Measurements from ENCODE around the gene CFAP157.

CFAP157 gene

DNA sequence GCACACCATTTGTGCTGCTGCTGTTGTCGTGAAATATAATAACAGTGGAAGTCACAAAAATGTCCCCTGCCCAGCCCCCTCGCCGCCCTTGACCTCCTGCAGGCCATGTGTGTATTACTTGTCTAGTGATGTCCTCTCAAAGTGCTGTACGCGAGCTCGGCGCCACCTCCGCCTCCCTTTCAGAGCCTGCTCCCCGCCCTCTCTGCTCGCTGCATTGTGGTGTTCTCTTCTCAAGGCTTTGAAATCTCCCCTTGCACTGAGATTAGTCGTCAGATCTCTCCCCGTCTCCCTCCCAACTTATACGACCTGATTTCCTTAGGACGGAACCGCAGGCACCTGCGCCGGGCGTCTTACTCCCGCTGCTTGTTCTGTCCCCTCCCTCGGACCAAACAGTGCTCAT is 14.7 kb upstream of the CFAP157 start:
- in situ Hi-C loops (cut with MboI; ENCODE audit: low sequenced_read_pairs): no loop called here

DNA sequence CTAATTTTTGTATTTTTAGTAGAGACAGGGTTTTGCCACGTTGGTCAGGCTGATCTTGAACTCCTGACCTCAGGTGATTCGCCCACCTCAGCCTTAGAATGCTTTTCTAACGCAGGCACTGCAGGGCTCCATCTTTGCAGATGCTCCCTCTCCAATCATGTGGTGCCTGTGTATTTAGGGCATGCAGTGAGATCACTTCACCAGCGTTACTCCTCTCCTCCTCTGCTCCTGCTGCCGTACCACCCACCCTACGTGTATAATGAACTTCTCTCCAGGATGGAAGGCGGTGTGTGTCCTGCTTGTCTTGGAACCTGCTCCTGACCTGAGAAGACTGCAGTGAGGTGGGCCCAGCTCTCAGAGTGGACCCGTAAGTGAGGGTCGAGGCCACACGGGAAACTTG is 13.6 kb upstream of the CFAP157 start:
- in situ Hi-C loops (cut with MboI; ENCODE audit: low sequenced_read_pairs): no loop called here

DNA sequence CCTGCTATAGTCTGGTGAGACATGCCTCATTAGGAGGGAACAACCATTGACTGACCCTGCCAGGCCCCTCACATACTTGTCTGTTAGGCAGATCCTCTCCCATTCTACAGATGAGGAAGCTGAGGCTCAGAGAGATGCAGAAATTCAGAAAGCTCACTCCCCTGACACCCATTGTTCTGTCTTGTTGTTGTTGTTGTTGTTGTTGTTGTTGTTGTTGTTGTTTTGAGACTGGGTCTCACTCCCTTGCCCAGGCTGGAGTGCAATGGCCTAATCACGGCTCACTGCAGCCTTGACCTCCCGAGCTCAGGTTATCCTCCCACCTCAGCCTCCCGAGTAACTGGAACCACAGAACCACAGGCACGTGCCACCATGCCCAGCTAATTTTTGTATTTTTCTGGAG is 13.1 kb upstream of the CFAP157 start:
- in situ Hi-C loops (cut with MboI; ENCODE audit: low sequenced_read_pairs): no loop called here

DNA sequence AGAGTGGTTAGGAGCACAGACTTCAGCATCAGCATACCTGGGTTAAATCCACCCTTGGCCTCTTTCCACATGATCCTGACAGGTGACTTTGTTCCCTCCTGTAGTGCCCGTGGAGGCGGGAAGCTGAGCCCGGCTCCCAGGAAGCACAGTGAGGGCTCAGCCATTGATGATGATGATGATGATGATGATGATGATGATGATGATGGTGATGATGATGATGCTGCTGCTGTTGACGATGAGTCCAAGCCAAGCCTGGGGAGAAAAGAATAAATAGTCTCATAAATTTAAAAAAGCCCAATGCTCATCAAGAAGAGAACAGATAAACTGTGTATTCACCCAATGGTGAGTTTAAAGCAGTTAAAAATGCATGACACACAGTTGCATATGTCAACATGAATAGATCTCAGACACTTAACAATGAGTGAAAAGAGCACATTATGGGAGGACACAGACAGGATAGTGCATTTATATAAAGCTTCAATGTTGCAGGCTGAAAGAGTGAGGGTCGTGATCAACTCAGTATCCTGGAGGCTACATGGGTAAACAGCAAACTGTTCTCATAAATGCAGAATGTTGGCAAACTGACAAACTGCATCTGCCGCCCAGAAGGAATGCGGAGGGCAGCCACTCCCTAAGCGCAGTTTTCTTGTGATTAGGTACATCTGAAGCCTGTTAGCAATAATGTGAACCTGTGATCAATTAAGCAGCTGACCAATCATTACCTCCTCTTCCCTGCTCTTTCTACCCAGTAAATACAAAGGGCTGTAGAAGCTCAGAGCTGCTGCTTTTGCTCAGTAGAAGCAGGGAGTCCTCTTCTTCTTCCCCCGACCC is 11.7 kb upstream of the CFAP157 start:
- in situ Hi-C loops (cut with MboI; ENCODE audit: low sequenced_read_pairs): no loop called here

DNA sequence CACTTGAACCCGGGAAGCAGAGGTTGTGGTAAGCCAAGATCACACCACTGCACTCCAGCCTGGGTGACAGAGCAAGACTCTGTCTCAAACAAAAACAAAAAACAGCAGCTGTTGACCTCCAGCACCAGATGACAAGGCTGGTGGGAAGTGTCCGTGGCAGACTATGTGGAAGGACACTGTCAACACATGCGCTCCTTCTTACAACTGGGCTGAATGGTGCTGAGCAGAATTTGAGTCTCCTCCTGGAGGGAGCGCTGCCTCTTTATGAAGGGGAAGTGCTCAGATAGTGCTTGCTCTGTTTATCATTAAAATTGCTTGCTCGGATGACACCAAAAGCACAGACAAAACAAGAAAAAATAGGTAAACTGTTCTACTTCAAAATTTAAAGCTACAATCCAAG is 9.2 kb upstream of the CFAP157 start:
- in situ Hi-C loops (cut with MboI; ENCODE audit: low sequenced_read_pairs): no loop called here

DNA sequence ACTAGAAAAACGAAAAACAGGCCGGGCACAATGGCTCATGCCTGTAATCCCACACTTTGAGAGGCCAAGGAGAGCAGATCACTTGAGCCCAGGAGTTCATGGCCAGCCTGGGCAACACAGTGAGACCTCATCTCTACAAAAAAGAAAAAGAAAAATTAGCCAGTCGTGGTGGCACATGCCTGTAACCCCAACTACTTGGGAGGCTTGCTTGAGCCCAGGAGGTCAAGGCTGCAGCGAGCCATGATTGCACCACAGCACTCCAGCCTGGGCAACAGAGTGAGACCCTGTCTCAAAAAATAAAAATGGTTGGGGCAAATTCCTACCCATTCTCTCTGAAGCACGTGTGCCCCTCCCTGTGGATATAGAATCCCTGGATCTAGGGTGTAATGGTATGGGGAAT is 8.4 kb upstream of the CFAP157 start:
- in situ Hi-C loops (cut with MboI; ENCODE audit: low sequenced_read_pairs): no loop called here

DNA sequence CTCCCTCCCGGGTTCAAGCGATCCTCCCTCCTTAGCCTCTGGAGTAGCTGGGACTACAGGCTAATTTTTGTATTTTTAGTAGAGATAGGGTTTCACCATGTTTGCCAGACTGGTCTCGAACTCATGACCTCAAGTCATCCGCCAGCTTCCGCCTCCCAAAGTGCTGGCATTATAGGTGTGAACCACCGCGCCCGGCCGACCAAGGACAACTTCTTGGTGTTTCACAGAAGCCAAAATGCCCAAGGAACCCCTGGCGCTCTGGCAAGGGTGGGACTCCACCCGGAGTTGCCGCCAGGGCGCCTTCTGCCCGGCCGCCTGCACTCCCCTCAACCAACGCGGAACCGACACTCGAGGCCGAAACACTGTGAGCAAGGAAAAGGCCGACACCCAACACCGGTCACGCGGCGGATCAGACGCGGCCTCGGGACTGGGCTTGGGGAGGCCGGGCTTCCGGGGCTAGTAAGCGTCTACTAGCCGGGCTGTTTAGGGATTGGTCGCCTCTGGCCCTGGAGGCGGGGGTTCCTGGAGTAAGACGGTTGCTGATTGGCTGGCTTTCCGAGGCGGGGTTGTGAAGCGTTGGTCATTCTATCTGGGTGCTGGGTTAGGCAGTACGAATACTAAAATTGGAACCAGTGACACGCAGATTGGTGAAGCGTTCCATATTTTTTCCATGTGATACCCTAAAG is 7.7 kb upstream of the CFAP157 start:
- in situ Hi-C loops (cut with MboI; ENCODE audit: low sequenced_read_pairs): no loop called here

DNA sequence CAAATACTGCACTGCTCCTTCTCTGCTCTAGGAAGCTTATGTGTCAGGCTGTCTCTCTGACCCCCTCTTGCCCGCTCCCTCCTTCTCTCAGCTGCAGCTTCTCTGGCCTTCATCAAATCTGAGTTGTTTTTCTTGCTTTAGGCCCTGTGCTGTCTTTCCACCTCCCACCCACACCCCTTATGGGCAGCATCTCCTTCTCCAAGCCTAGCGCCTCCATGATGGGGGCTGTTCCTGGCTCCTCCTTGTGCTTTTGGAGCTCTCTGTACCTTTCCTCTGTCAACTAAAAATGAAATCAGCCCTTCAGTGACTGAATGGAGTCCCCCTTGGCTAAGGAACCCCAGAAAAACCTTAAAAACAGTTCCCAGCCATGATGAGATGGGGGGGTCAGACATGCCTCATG is 6.6 kb upstream of the CFAP157 start:
- in situ Hi-C loops (cut with MboI; ENCODE audit: low sequenced_read_pairs): no loop called here

DNA sequence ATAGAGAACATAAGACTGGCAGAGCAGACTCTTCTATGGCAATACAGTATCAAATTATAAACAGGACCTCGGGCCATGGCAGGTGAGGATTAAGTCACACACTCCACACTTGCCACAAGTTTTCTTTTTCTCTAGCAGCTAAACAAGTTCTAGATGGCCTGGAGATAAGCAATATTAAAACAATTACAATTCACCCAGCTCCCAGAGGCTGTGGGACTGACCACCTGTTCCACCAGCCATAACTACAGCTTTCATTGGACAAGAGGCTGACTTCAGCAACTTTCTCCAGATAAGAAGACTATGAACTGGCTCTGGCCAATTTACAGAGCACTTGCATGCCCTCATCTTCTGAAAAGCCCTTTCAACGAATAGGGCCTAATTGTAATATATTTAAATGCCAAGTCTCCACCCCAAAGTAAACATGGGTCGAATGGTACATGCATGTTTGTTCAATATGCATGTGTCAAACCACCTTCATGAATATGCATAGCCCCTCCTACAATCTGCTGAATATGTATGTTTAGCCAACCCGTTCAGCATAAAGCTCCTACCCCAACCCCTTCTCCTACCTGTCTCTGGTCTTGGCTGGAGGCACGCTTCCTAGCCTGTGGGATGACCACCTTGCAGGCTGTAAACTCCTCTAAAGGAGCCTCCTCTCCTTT is 6.1 kb upstream of the CFAP157 start:
- in situ Hi-C loops (cut with MboI; ENCODE audit: low sequenced_read_pairs): no loop called here

DNA sequence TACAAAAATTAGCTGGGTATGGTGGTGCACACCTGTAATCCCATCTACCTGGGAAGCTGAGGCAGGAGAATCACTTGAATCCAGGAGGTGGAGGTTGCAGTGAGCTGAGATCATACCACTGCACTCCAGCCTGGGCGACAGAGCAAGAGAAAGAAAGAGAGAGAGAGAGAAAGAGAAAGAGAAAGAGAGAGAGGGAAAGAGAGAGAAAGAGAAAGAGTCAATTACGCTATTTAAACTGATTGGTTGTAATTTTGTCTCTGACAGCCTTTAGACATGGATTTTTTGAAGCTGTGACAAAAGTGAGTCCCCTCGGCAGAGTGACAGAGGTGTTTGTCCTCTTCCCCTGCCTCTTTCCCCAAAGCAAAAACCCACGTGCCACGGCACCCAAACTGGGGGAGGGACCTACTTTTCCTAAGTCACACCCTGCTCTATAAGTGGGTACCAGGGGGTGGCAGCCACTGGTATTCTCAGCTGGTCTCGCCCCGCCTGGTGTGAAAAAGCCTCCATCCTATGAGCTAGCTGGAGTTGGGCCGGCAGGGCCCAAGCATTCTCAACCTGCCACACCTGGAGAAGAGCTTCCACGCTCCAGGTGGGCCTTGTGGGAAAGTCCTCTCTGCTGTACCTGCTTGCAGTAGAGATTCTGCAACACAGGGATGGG is 3.4 kb upstream of the CFAP157 start:
- in situ Hi-C loops (cut with MboI; ENCODE audit: low sequenced_read_pairs): no loop called here

GRCh38 chr9:127705577-127706379 is 1.0 kb upstream of the CFAP157 start:
- in situ Hi-C loops (cut with MboI; ENCODE audit: low sequenced_read_pairs): no loop called here

GRCh38 chr9:127707766-127708165 is 978 bp downstream of the CFAP157 start:
- in situ Hi-C loops (cut with MboI; ENCODE audit: low sequenced_read_pairs): no loop called here

DNA sequence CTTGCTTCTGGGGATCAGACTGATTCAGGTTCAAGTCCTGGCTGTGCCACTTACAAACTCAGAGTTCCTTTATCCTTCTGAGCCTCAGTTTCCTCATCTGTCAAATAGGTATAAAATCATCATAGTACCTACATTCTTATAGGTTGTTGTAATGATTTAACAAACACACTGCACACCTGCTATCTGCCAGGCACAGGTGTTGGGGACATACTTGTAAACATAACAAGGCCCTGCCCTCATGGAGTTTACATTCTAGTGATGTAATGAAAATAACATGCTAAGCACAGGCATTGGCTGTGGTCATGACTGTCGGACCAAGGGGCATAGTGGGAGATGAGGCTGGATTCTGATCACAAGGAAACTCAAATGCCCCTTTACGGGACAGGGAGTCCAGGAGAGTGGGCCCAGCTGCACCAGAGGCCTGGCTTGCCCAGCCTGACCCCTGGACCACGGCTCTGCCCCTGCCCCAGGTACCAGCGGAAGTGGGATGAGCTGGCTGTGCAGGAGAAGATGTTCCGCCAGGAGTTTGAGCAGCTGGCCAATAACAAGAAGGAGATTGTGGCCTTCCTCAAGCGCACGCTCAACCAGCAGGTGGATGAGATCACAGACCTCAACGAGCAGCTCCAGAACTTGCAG is 2.3 kb downstream of the CFAP157 start:
- in situ Hi-C loops (cut with MboI; ENCODE audit: low sequenced_read_pairs): no loop called here

DNA sequence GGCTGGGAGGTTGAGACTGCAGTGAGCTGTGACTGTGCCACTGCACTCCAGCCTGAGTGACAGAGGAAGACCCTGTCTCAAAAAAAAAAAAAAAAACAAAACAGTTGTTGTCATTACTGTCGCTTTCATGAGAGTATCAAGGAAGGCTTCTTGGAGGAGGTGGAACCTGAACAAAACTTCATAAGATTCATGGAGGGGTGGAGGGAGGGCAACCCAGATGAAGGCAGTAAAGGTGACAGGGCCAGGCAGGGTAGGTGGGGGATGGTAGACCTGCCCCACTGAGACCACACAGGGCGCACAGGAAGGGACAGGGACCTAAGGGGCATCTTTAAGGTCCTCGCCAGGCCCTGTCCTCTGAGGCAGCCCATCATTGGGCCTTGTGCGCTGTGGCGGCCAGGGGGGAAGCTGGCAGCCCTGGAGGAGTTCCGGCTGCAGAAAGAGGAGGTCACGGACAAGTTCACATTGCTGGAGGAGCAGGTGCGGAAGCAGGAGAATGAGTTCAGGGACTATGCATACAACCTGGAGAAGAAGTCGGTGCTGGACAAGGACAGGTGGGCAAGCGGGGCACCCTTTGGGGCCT is 3.5 kb downstream of the CFAP157 start:
- in situ Hi-C loops (cut with MboI; ENCODE audit: low sequenced_read_pairs): no loop called here

DNA sequence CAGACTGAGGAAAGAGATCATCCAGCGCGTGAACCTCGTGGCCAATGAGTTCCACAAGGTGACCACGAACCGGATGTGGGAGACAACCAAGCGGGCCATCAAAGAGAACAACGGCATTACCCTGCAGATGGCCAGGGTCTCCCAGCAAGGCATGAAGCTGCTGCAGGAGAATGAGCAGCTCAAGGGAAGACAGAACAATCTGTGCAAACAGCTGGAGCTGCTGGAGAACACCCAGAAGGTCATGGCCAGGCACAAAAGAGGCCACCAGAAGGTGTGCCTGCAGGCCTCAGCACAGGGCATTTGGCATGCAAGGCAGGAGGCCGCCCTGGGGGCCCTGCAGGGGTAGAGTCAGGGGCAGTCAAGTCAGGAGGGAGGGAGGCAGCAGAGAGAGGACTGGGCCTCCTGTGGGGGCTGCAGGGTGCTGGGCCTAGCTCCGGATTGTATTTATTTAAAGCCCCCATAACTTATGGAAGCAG is 4.5 kb downstream of the CFAP157 start:
- in situ Hi-C loops (cut with MboI; ENCODE audit: low sequenced_read_pairs): no loop called here

GRCh38 chr9:127711831-127712274 is 5.1 kb downstream of the CFAP157 start:
- in situ Hi-C loops (cut with MboI; ENCODE audit: low sequenced_read_pairs): no loop called here

DNA sequence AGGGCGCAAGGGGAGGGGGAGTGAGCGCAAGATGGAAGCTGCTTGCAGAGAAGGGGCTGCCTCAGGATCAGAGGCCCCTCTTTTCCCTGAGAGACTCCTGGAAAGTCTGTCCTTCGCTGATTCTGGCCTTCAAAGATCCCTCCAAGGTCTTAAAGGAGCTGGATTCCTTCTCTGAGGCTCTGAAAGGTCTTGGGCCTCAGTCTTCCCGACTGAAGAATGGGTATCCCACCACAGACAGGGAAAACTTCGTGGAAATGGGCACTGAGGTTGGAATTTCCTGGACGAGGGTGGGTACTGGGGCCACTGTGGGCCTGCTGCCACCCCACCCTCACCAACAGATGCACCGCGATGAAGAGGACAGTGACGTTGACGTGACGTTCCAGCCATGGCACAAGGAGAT is 5.6 kb downstream of the CFAP157 start:
- in situ Hi-C loops (cut with MboI; ENCODE audit: low sequenced_read_pairs): no loop called here

- in situ Hi-C loops (cut with MboI; ENCODE audit: low sequenced_read_pairs): no loop called here
These were observed 6.1 kb downstream of the CFAP157 start for GRCh38 chr9:127712867-127713266.

DNA sequence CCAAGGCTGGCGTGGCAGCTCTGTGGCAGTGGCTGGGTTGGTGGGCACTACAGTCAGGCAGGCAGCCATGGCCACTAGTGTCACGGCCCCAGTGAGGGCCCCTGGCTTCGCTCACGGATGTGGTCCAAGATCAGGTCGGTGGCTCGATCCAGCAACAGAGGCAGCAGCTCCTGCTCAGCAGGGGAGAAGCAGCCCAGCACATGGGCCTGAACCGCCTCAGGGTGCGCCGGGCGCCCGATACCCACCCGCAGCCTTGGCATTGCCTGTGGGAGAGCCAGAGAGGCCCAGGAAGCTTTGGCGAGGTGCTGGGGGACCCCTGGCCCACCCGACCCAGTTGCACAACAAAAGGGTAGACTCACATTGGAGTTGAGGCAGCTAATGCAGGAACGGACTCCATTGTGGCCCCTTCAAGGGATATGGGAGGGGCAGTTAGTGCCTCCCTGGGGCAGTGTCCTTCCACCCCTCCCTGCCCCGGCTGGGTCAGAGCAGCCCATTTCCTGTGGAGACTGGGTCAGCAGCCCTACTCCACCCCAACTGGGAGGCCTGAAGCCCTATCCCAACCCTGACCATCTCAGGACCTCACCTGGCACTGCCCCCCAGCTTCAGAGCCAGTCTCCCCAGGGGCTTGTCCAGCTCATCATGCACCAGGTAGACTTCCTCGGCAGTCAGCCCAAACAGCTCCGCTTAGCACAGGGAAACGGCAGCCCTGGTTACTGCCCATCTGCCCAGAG is 7.4 kb downstream of the CFAP157 start:
- in situ Hi-C loops (cut with MboI; ENCODE audit: low sequenced_read_pairs): no loop called here

All from HL-60/S4 treated with phorbol 12-myristate 13-acetate at 8.2 ng/mL for 4 days and 3 days (cell line).